GM23338 (cell line): ENCODE results near the gene EIF4A2.

Experiments used
- CTCF ChIP-seq, 2 experiments: fragments of 200-600 bp in 1 of 2; sonication (generic) in 1 of 2; conservative IDR thresholded peaks; 2 replicates each; pipeline versions ENCODE4 v1.5.1 to v1.6.1; 2016 to 2017; ENCODE audit warnings: antibody characterized with exemption in 2 of 2, low read depth in 2 of 2, mild to moderate bottlenecking in 2 of 2, moderate library complexity in 1 of 2
- EZH2 ChIP-seq: fragments of 200-600 bp; sonication (generic); IDR thresholded peaks from one replicate; pipeline ENCODE4 v1.8.0; 2017; ENCODE audit warnings: antibody characterized with exemption, mild to moderate bottlenecking, low read depth; ENCODE audit not compliant: unreplicated experiment
- EZH2phosphoT487 ChIP-seq: fragments of 200-600 bp; sonication (generic); IDR thresholded peaks from one replicate; pipeline ENCODE4 v1.8.1; 2018; ENCODE audit warnings: antibody characterized with exemption; ENCODE audit not compliant: unreplicated experiment
- POLR2AphosphoS5 ChIP-seq: IDR thresholded peaks from 2 replicates; pipeline ENCODE4 v1.6.1; 2016; ENCODE audit warnings: antibody characterized with exemption, low read depth
- REST ChIP-seq: IDR thresholded peaks from one replicate; pipeline ENCODE4 v1.6.1; 2018; ENCODE audit warnings: antibody characterized with exemption; ENCODE audit not compliant: unreplicated experiment
- STAT1 ChIP-seq: IDR thresholded peaks from one replicate; pipeline ENCODE4 v1.6.1; 2016; ENCODE audit warnings: antibody characterized with exemption; ENCODE audit not compliant: unreplicated experiment
- ZNF114 ChIP-seq: fragments of 250-450 bp; sonication (Bioruptor Pico); IDR thresholded peaks from 2 replicates; pipeline ENCODE4 v1.5.0; 2020; ENCODE audit warnings: mild to moderate bottlenecking, moderate library complexity
- ZNF462 ChIP-seq: fragments of 250-450 bp; sonication (Bioruptor Pico); IDR thresholded peaks from 2 replicates; pipeline ENCODE4 v1.5.0; 2020; ENCODE audit warnings: mild to moderate bottlenecking, moderate library complexity

- no peak for TF ChIP-seq CTCF (conservative IDR thresholded peaks at IDR 0.05; ENCODE audit: low read depth in 2 of 2)
- no peak for TF ChIP-seq ZNF462 (CRISPR knock-in tag)
- TF ChIP-seq POLR2AphosphoS5, result no peak
- no peak for TF ChIP-seq EZH2
- no peak for TF ChIP-seq EZH2phosphoT487
- TF ChIP-seq ZNF114 (CRISPR knock-in tag), result no peak
- no peak for TF ChIP-seq REST
- no peak for TF ChIP-seq STAT1
Measured at GRCh38 chr3:186772701-186773417, 10.5 kb upstream of the EIF4A2 start.
